IMR-90 (cell line): ENCODE data around the gene NR6A1.

ENCODE experiments used
- BHLHE40 ChIP-seq: fragments of 150-350 bp; IDR thresholded peaks from 2 replicates; pipeline ENCODE4 v1.6.1; 2016; ENCODE audit warnings: mild to moderate bottlenecking, low read depth, low read length
- CEBPB ChIP-seq: IDR thresholded peaks from 2 replicates; pipeline ENCODE4 v1.6.1; 2012; ENCODE audit warnings: low read depth, low read length, improper control_type of control experiment
- CHD1 ChIP-seq: IDR thresholded peaks from 2 replicates; pipeline ENCODE4 v1.6.1; 2012; ENCODE audit warnings: low read depth, low read length, improper control_type of control experiment
- MAZ ChIP-seq: IDR thresholded peaks from 2 replicates; pipeline ENCODE4 v1.6.1; 2012; ENCODE audit warnings: low read depth, mild to moderate bottlenecking, low read length, improper control_type of control experiment, moderate library complexity, borderline replicate concordance
- MXI1 ChIP-seq: IDR thresholded peaks from 2 replicates; pipeline ENCODE4 v1.6.1; 2012; ENCODE audit warnings: low read depth, mild to moderate bottlenecking, low read length, moderate library complexity, borderline replicate concordance
- POLR2A ChIP-seq: IDR thresholded peaks from 2 replicates; pipeline ENCODE4 v1.6.1; 2012; ENCODE audit warnings: mild to moderate bottlenecking, low read depth, low read length
- RAD21 ChIP-seq: IDR thresholded peaks from 2 replicates; pipeline ENCODE4 v1.6.1; 2012; ENCODE audit warnings: low read length, improper control_type of control experiment
- RCOR1 ChIP-seq: IDR thresholded peaks from 2 replicates; pipeline ENCODE4 v1.6.1; 2012; ENCODE audit warnings: mild to moderate bottlenecking, low read length, improper control_type of control experiment; ENCODE audit not compliant: insufficient replicate concordance
- RFX5 ChIP-seq: IDR thresholded peaks from 2 replicates; pipeline ENCODE4 v1.8.0; 2012; ENCODE audit warnings: low read depth, mild to moderate bottlenecking, low read length, moderate library complexity
- SMC3 ChIP-seq: fragments of 150-350 bp; IDR thresholded peaks from 2 replicates; pipeline ENCODE4 v1.6.1; 2016; ENCODE audit warnings: low read depth, mild to moderate bottlenecking, antibody characterized with exemption, low read length, moderate library complexity
- TF ChIP-seq, protein P1 (sequence below): conservative IDR thresholded peaks from 2 replicates; pipeline ENCODE4 v1.5.1; 2012; ENCODE audit warnings: mild to moderate bottlenecking, low read depth, low read length, improper control_type of control experiment
- TF ChIP-seq, protein P2 (sequence below): fragments of 150-350 bp; IDR thresholded peaks from 2 replicates; pipeline ENCODE4 v1.6.1; 2017; ENCODE audit warnings: mild to moderate bottlenecking, antibody characterized with exemption, low read length, low read depth

DNA sequence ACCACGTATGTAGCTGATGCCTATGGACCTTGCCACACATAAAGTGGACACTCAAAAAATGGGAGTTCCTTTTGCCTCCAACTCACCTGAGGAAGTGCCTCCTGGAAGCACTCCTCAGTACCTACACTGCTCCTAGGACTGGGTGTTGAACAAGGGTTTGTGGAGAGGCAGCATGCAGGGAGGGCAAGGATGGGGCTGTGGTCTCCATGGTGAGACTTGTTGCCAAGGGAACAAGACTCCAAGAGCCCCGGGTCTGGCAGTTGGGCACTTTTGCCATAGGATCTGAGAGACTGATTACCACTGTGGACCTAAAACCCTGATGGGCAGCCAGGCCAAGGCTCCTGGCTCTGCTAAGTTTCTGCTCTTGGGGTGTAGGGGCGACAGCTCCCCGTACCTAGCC, 257.0 kb downstream of the NR6A1 start:
- TF ChIP-seq, protein P1, sequence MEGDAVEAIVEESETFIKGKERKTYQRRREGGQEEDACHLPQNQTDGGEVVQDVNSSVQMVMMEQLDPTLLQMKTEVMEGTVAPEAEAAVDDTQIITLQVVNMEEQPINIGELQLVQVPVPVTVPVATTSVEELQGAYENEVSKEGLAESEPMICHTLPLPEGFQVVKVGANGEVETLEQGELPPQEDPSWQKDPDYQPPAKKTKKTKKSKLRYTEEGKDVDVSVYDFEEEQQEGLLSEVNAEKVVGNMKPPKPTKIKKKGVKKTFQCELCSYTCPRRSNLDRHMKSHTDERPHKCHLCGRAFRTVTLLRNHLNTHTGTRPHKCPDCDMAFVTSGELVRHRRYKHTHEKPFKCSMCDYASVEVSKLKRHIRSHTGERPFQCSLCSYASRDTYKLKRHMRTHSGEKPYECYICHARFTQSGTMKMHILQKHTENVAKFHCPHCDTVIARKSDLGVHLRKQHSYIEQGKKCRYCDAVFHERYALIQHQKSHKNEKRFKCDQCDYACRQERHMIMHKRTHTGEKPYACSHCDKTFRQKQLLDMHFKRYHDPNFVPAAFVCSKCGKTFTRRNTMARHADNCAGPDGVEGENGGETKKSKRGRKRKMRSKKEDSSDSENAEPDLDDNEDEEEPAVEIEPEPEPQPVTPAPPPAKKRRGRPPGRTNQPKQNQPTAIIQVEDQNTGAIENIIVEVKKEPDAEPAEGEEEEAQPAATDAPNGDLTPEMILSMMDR = no peak
- TF ChIP-seq MAZ (no peak), RCOR1 (no peak), SMC3 (no peak), POLR2A (no peak), CHD1 (no peak), RFX5 (no peak), RAD21 (no peak), CEBPB (no peak), BHLHE40 (no peak), MXI1 (no peak)
- TF ChIP-seq, protein P2, sequence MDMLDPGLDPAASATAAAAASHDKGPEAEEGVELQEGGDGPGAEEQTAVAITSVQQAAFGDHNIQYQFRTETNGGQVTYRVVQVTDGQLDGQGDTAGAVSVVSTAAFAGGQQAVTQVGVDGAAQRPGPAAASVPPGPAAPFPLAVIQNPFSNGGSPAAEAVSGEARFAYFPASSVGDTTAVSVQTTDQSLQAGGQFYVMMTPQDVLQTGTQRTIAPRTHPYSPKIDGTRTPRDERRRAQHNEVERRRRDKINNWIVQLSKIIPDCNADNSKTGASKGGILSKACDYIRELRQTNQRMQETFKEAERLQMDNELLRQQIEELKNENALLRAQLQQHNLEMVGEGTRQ = no peak
